ENCODE results near the gene PPP1R3F.

GRCh38 chrX:49273181-49273727 lies 3.7 kb downstream of the PPP1R3F start:
- TF ChIP-seq EZH2 (IDR thresholded peaks at IDR 0.05) (no peak), POLR2AphosphoS5 (IDR thresholded peaks at IDR 0.05; ENCODE audit: borderline replicate concordance, low read depth, low read length) (no peak)

Data from SK-N-MC (cell line).